PC-3 (cell line): Measurements from ENCODE around the gene MAML3. TPM values are rescaled to one million over a fixed set of nuclear protein-coding genes. Genes with fewer than 3 reads are reported as not detected.

Experiments
- ATAC-seq: fragments of 200-7000 bp; cut with Tn5 transposase; 2 replicates; pipeline ENCODE4 v1.9.1; 2020; ENCODE audit warnings: mild to moderate bottlenecking, moderate library complexity
- BruUV-seq: library from RNA; stranded (reverse); fragments of 400-500 nt; replicated peaks from 2 replicates; lab custom pipeline; 2021; lab: Mats Ljungman, UMichigan
- CTCF ChIA-PET: fragments of 300-600 bp; sonication (Branson Sonifier 250); formaldehyde crosslinking; loops from one replicate; lab custom pipeline; 2022; ENCODE audit warnings: antibody characterized with exemption; lab: Charles Lee
- POLR2A ChIA-PET: fragments of 300-600 bp; sonication (Branson Sonifier 250); formaldehyde crosslinking; loops from one replicate; lab custom pipeline; 2022; ENCODE audit warnings: antibody characterized with exemption; ENCODE audit not compliant: unreplicated experiment; lab: Charles Lee
- DNase-seq: peaks from one replicate; pipeline ENCODE4 v3.0.0-alpha.2; 2015
- H2AFZ ChIP-seq: fragments of 300-600 bp; sonication (generic); 2 replicates; pipeline ENCODE4 v1.6.0; 2016; ENCODE audit warnings: antibody characterized with exemption, low read length
- H3F3A ChIP-seq: fragments of 300-600 bp; sonication (generic); one replicate; pipeline ENCODE4 v1.6.0; 2017; ENCODE audit warnings: antibody characterized with exemption, low read length, control low read depth, mild to moderate bottlenecking; ENCODE audit not compliant: unreplicated experiment
- H3K27ac ChIP-seq: fragments of 300-600 bp; sonication (generic); 2 replicates; pipeline ENCODE4 v1.5.1; 2016; ENCODE audit warnings: mild to moderate bottlenecking, low read length
- H3K27me3 ChIP-seq: fragments of 300-600 bp; sonication (generic); 2 replicates; pipeline ENCODE4 v1.6.1; 2016; ENCODE audit warnings: low read length, mixed read lengths
- H3K36me3 ChIP-seq: fragments of 300-600 bp; sonication (generic); 2 replicates; pipeline ENCODE4 v1.6.1; 2016; ENCODE audit warnings: low read depth, mixed run types, low read length, mixed read lengths
- H3K4me1 ChIP-seq: fragments of 300-600 bp; sonication (generic); 2 replicates; pipeline ENCODE4 v1.5.1; 2016; ENCODE audit warnings: low read length; ENCODE audit not compliant: insufficient read depth
- H3K4me2 ChIP-seq: fragments of 300-600 bp; sonication (generic); 2 replicates; pipeline ENCODE4 v1.6.0; 2016; ENCODE audit warnings: low read length
- H3K4me3 ChIP-seq: fragments of 300-600 bp; sonication (generic); 2 replicates; pipeline ENCODE4 v1.5.1; 2016; ENCODE audit warnings: mild to moderate bottlenecking, low read length, mixed read lengths
- H3K79me2 ChIP-seq: fragments of 300-600 bp; sonication (generic); 2 replicates; pipeline ENCODE4 v1.6.1; 2017; ENCODE audit warnings: low read length, mixed read lengths
- H3K9ac ChIP-seq: fragments of 300-600 bp; sonication (generic); 2 replicates; pipeline ENCODE4 v1.6.0; 2016; ENCODE audit warnings: mild to moderate bottlenecking, low read length
- H3K9me2 ChIP-seq: fragments of 300-600 bp; sonication (generic); replicated peaks from 2 replicates; pipeline ENCODE4 v1.6.1; 2016; ENCODE audit warnings: mixed run types, low read length, mixed read lengths
- H3K9me3 ChIP-seq: fragments of 300-600 bp; sonication (generic); 2 replicates; pipeline ENCODE4 v1.6.1; 2016; ENCODE audit warnings: low read length, mixed read lengths
- H4K20me1 ChIP-seq: fragments of 300-600 bp; sonication (generic); 2 replicates; pipeline ENCODE4 v1.6.1; 2016; ENCODE audit warnings: low read length, mixed read lengths
- EZH2 ChIP-seq: fragments of 300-600 bp; sonication (generic); IDR thresholded peaks from one replicate; pipeline ENCODE4 v1.6.1; 2017; ENCODE audit warnings: antibody characterized with exemption, mild to moderate bottlenecking, low read length; ENCODE audit not compliant: unreplicated experiment
- EZH2phosphoT487 ChIP-seq: fragments of 300-600 bp; sonication (generic); IDR thresholded peaks from 2 replicates; pipeline ENCODE4 v1.6.1; 2018; ENCODE audit warnings: mild to moderate bottlenecking, antibody characterized with exemption, low read length, borderline replicate concordance
- intact Hi-C: fragments of 100-400 bp; cut with micrococcal nuclease; formaldehyde crosslinking; loops from 2 replicates; pipeline ENCODE4 v1.9.0; 2023
- total RNA-seq: library from RNA; depleted of rRNA; stranded (reverse); fragments of >200 nt; gene quantifications from 2 replicates; pipeline ENCODE4 v1.2.3, GENCODE V29; 2014
- TF ChIP-seq, protein P1 (sequence below): fragments of 300-600 bp; sonication (generic); conservative IDR thresholded peaks from 2 replicates; pipeline ENCODE4 v1.5.1; 2017; ENCODE audit warnings: antibody characterized with exemption, low read depth, mild to moderate bottlenecking, low read length

The MAML3 gene
- total RNA-seq, 1 experiment from 2014 or later: 4.3 TPM

DNA sequence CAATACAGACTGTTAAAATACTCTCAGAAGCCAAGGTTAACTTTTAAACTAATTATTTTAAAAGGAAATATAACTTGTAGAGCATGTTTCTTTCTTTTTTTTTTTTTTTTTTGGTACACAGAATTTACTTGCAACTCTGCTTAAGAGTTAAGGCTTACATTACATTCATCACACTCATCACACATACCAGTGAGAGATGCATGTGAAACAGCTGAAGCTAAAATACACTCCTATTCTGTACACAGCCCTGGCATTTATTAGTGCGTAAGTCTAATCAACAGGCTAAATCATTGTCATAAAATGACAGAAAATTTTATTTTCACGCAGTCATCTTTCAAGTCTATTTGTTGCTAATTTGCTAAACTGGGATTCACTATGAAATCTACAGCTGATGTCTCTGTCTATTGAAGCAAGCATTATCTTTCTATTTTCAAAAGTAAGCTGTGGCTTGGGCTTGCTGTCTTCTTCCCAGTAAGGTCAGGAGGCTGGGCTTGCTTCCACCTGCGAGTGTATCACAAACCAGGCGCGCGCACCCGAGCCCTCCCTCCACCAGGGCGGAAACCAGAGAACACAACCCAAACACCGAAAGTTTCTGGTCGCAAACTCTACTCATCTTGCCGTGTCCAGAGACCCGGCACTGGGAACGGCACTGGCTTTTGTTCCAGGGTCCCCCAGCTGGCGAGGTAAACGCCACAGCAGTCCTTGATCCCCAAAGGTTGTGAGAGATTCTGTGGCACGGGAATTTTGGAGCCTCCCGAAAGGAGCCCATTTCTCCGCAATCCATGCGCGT is 3.9 kb downstream of the MAML3 start:
- CTCF ChIA-PET: no interaction called here

DNA sequence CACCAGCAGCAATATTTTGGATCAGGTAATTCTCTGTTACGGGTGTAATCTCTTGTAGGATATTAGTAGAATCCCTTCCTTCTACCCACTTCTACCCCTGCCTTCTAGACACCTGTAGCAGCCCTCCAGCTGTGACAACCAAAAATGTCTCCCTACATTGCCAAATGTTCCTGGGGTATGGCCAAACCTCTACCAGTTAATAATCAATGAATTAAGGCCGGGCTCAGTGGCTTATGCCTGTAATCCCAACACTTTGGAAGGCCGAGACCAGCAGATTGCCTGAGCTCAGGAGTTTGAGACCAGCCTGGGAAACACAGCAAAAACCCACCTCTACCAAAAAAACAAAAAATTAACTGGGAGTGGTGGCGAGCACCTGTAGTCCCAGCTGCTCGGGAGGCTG is 9.9 kb downstream of the MAML3 start:
- Histone ChIP-seq H3K9ac (no peak overlapping the region), H3K9me2 (no peaks in the 10 kb centered on the region), H3K27ac (no peak overlapping the region), H3K4me3 (no peak overlapping the region), H4K20me1 (no peaks in the 10 kb centered on the region), H3K27me3 (no peaks in the 10 kb centered on the region), H3K36me3 (no peaks in the 10 kb centered on the region), H3K4me2 (no peak overlapping the region), H3K4me1 (peaks cover 16% of the 10 kb centered on the region), H3F3A (no peaks in the 10 kb centered on the region), H2AFZ (no peak overlapping the region), H3K9me3 (no peaks in the 10 kb centered on the region), H3K79me2 (peaks cover 25% of the 10 kb centered on the region)
- intact Hi-C loops: no loop called here
- ChIA-PET POLR2A (no interaction called here), CTCF (no interaction called here)
- TF ChIP-seq, protein P1, sequence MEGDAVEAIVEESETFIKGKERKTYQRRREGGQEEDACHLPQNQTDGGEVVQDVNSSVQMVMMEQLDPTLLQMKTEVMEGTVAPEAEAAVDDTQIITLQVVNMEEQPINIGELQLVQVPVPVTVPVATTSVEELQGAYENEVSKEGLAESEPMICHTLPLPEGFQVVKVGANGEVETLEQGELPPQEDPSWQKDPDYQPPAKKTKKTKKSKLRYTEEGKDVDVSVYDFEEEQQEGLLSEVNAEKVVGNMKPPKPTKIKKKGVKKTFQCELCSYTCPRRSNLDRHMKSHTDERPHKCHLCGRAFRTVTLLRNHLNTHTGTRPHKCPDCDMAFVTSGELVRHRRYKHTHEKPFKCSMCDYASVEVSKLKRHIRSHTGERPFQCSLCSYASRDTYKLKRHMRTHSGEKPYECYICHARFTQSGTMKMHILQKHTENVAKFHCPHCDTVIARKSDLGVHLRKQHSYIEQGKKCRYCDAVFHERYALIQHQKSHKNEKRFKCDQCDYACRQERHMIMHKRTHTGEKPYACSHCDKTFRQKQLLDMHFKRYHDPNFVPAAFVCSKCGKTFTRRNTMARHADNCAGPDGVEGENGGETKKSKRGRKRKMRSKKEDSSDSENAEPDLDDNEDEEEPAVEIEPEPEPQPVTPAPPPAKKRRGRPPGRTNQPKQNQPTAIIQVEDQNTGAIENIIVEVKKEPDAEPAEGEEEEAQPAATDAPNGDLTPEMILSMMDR: no peak
- no peak for TF ChIP-seq EZH2
- TF ChIP-seq EZH2phosphoT487: no peak
- no peak for ATAC-seq
- BruUV-seq: no TSS peak
- no peak for DNase-seq

More for the DNA sequence above, 3.9 kb downstream of the MAML3 start:
- H3K9me2 ChIP-seq: no peaks in the 10 kb centered on the region
- peaks cover 42% of the 10 kb centered on the region for H3K79me2 ChIP-seq
- TSS peak; percentile 25 for BruUV-seq
- H3F3A ChIP-seq: no peaks in the 10 kb centered on the region
- no peaks in the 10 kb centered on the region for H4K20me1 ChIP-seq
- H3K27ac ChIP-seq: peak overlapping the region; percentile 93
- peak; percentile 62 for DNase-seq
- no peaks in the 10 kb centered on the region for H3K27me3 ChIP-seq
- H2AFZ ChIP-seq: peak overlapping the region; percentile 83
- ATAC-seq: peak; percentile 11; the same call in 1 of the 2 replicates
- H3K36me3 ChIP-seq: no peaks in the 10 kb centered on the region
- H3K4me1 ChIP-seq: peaks cover 8% of the 10 kb centered on the region
- POLR2A ChIA-PET: interaction anchor here (1.1 kb wide), 1 partner anchor 54 kb away, joined by 3 read pairs; no protein-coding TSS in a partner anchor
- intact Hi-C loops: loop anchor here (2.0 to 5.0 kb wide), 4 partner anchors 13 to 493 kb away; no protein-coding TSS in a partner anchor
- H3K9me3 ChIP-seq: no peaks in the 10 kb centered on the region
- TF ChIP-seq EZH2phosphoT487 (no peak), EZH2 (no peak)
- TF ChIP-seq, protein P1: no peak
- peak overlapping the region; percentile 96 for H3K4me2 ChIP-seq
- peak overlapping the region; percentile 88 for H3K4me3 ChIP-seq
- H3K9ac ChIP-seq: peak overlapping the region; percentile 96
